Endothelial cell (in vitro differentiated cells): Measurements from ENCODE around the gene OR52E2. TPM values are rescaled to one million over a fixed set of nuclear protein-coding genes. Genes with fewer than 3 reads are reported as not detected.

ENCODE experiments used
- DNase-seq: peaks from one replicate; pipeline ENCODE4 v3.0.0; 2021; ENCODE audit warnings: low spot score
- H3K27ac Mint-ChIP-seq: one replicate; pipeline ENCODE4 v1.8.0; 2021; ENCODE audit warnings: mixed read lengths, inconsistent platforms; ENCODE audit not compliant: unreplicated experiment
- H3K27me3 Mint-ChIP-seq: one replicate; pipeline ENCODE4 v1.8.0; 2021; ENCODE audit warnings: mild to moderate bottlenecking, moderate library complexity, mixed read lengths, inconsistent platforms; ENCODE audit not compliant: unreplicated experiment
- H3K36me3 Mint-ChIP-seq: one replicate; pipeline ENCODE4 v1.8.0; 2021; ENCODE audit warnings: mild to moderate bottlenecking, low read depth, mixed read lengths, inconsistent platforms; ENCODE audit not compliant: unreplicated experiment
- H3K4me1 Mint-ChIP-seq: one replicate; pipeline ENCODE4 v1.8.0; 2021; ENCODE audit warnings: mild to moderate bottlenecking, mixed read lengths, inconsistent platforms; ENCODE audit not compliant: unreplicated experiment
- H3K4me3 Mint-ChIP-seq: one replicate; pipeline ENCODE4 v1.8.0; 2021; ENCODE audit warnings: mild to moderate bottlenecking, mixed read lengths, inconsistent platforms; ENCODE audit not compliant: unreplicated experiment
- H3K9me3 Mint-ChIP-seq: one replicate; pipeline ENCODE4 v1.8.0; 2021; ENCODE audit warnings: mixed read lengths, inconsistent platforms; ENCODE audit not compliant: unreplicated experiment
- total RNA-seq: library from RNA; stranded (reverse); fragmentation: NEBNext Ultra II Directional; extraction: Animal tissue kit (Norgen Biotek cat#: 25700); gene quantifications from one replicate; pipeline ENCODE4 v1.2.1, GENCODE V29; 2021; ENCODE audit not compliant: unreplicated experiment
- TF ChIP-seq, protein P1 (sequence below): fragments of 200-600 bp; sonication (generic); IDR thresholded peaks from one replicate; pipeline ENCODE4 v1.5.0; 2021; ENCODE audit warnings: antibody characterized with exemption; ENCODE audit not compliant: unreplicated experiment

OR52E2 gene
- total RNA-seq, 1 donor from 2014 or later, result not detected

DNA sequence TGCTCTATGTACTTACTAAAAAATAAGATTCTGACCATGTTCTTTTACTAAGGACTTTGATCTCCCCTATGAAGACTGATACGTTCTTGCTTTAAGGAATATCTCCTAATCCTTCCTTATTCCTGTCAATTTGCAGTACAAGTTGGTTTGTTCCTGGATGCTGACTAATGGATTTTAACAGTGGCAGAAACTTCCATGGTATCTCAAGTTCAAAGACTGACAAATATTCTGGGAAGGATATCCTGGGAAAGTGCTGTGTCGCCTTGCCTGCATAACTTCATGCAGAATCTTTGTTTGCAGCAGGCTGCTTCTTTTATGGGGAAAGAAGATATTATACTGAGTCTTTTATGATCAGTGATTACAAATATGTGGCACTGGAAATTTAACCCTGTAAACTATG lies 21.5 kb downstream of the OR52E2 start:
- Mint-ChIP-seq H3K27ac (no peak overlapping the region), H3K9me3 (no peaks in the 10 kb centered on the region), H3K36me3 (no peaks in the 10 kb centered on the region), H3K4me1 (peaks cover 4% of the 10 kb centered on the region), H3K4me3 (no peak overlapping the region), H3K27me3 (no peaks in the 10 kb centered on the region)
- DNase-seq, result no peak
- TF ChIP-seq, protein P1, sequence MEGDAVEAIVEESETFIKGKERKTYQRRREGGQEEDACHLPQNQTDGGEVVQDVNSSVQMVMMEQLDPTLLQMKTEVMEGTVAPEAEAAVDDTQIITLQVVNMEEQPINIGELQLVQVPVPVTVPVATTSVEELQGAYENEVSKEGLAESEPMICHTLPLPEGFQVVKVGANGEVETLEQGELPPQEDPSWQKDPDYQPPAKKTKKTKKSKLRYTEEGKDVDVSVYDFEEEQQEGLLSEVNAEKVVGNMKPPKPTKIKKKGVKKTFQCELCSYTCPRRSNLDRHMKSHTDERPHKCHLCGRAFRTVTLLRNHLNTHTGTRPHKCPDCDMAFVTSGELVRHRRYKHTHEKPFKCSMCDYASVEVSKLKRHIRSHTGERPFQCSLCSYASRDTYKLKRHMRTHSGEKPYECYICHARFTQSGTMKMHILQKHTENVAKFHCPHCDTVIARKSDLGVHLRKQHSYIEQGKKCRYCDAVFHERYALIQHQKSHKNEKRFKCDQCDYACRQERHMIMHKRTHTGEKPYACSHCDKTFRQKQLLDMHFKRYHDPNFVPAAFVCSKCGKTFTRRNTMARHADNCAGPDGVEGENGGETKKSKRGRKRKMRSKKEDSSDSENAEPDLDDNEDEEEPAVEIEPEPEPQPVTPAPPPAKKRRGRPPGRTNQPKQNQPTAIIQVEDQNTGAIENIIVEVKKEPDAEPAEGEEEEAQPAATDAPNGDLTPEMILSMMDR, result no peak

DNA sequence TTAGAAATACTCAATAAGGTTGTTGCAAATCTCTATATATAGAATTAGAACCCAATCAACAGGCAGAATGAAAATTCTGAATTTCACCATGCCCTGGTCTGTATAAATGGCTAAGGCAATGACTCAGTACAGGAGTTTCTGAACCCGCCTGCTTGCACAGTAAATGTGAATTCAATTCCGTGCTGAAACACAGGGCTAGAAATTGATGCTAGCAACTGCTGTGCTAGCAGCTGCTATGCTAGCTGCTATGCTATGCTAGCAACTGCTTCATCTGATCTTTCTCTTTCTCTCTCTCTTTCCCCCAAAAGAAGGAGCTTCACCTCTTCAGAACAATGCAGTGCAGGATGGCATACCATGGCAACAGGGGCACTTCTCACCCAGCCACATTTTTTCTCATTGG lies 22.8 kb downstream of the OR52E2 start:
- TF ChIP-seq, protein P1, result no peak
- no peak overlapping the region for H3K4me3 Mint-ChIP-seq
- peaks cover 4% of the 10 kb centered on the region for H3K4me1 Mint-ChIP-seq

DNA sequence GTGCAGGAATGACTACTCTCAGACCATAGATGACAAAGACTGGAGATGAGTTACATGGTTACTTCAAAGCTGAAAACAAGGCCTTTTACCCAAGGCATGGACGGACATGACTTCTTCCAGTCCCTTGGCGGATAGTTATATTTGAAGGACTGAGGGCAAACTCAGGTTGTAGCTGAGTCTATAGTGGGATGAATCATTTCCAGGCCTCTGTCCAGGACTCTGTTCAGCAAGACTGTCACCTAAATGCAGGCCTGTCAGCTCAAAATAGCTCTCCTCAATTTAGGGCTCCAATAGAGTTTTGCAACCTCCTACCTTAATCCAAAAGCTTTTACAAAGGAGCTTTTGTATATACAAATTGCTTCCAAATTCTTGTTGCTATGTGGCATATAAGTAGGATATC lies 37.4 kb downstream of the OR52E2 start:
- Mint-ChIP-seq H3K4me1 (no peaks in the 10 kb centered on the region), H3K27me3 (no peaks in the 10 kb centered on the region), H3K9me3 (no peaks in the 10 kb centered on the region), H3K27ac (no peak overlapping the region), H3K36me3 (no peaks in the 10 kb centered on the region), H3K4me3 (no peak overlapping the region)
- TF ChIP-seq, protein P1, result no peak
- DNase-seq, result no peak

More for the DNA sequence above, 22.8 kb downstream of the OR52E2 start:
- Mint-ChIP-seq H3K36me3 (no peaks in the 10 kb centered on the region), H3K27me3 (no peaks in the 10 kb centered on the region), H3K9me3 (no peaks in the 10 kb centered on the region), H3K27ac (no peak overlapping the region)
- no peak for DNase-seq

DNA sequence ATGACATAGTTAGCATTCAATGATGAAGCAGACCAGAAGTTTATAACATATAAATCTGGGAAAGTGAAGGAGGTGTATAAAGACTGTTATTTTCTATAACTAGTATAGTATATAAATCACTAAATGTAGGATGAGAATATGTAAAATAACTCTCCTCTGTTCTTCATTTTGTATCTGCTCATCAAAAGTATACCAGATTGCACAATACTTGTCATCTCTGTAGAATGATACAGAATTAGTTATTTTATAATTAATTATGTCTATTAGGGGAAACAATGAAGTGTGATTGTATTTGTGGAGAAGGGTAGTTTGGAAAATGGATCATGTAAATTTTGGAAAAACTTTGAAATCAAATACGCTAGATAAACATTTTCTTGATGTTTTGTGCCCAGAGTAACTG lies 46.4 kb downstream of the OR52E2 start:
- Mint-ChIP-seq H3K36me3 (no peaks in the 10 kb centered on the region), H3K4me1 (no peaks in the 10 kb centered on the region), H3K27me3 (no peaks in the 10 kb centered on the region), H3K4me3 (no peak overlapping the region), H3K27ac (no peak overlapping the region), H3K9me3 (no peaks in the 10 kb centered on the region)
- TF ChIP-seq, protein P1, result no peak
- DNase-seq, result no peak

DNA sequence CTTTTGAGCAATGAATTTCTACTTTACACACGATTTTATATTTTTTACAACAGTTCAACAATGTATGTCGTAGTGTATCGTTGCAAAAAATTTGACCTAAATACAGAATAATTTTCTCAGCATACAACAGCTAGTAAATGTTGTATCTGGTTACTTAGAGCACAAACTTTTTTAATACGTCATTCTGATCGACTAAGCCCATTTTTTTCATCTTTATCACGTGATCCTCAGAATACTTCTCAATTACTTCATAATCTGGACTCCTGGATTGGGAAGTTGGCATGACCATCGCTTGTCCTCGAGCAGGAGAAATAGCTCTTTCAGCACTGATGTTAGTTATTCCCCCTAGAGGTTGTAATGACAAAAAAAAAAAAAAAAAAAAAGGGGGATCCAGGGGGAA lies 48.2 kb downstream of the OR52E2 start:
- Mint-ChIP-seq H3K27me3 (no peaks in the 10 kb centered on the region), H3K4me3 (no peak overlapping the region), H3K9me3 (no peaks in the 10 kb centered on the region), H3K27ac (no peak overlapping the region), H3K36me3 (no peaks in the 10 kb centered on the region), H3K4me1 (no peaks in the 10 kb centered on the region)
- no peak for DNase-seq
- TF ChIP-seq, protein P1, result no peak

Other genes starting within 250 kb of the OR52E2 start
- gene OR51F2, start 238.3 kb downstream of the OR52E2 start, total RNA-seq, result not detected
- gene OR51S1, start 210.4 kb downstream of the OR52E2 start, total RNA-seq, result not detected
- not detected for gene OR51T1, start 177.7 kb downstream of the OR52E2 start, total RNA-seq
- not detected for gene OR51A7, start 155.8 kb downstream of the OR52E2 start, total RNA-seq
- gene OR51G2, start 140.3 kb downstream of the OR52E2 start, total RNA-seq, result not detected
- not detected for gene OR51G1, start 135.3 kb downstream of the OR52E2 start, total RNA-seq
- not detected for gene OR51A4, start 112.0 kb downstream of the OR52E2 start, total RNA-seq
- not detected for gene OR51A2, start 103.9 kb downstream of the OR52E2 start, total RNA-seq
- gene OR51L1, start 64.8 kb downstream of the OR52E2 start, total RNA-seq, result not detected
- not detected for gene OR52J3, start 13.1 kb downstream of the OR52E2 start, total RNA-seq
- gene OR52E1, start 9.9 kb upstream of the OR52E2 start, total RNA-seq, result not detected
- not detected for gene OR52A5, start 78.7 kb upstream of the OR52E2 start, total RNA-seq
- gene OR52A1, start 95.1 kb upstream of the OR52E2 start, total RNA-seq, result 0.03 TPM
- gene OR51V1, start 141.1 kb upstream of the OR52E2 start, total RNA-seq, result not detected
- gene HBB, start 167.4 kb upstream of the OR52E2 start, total RNA-seq, result not detected
- not detected for gene HBD, start 174.9 kb upstream of the OR52E2 start, total RNA-seq
- gene HBG1, start 190.2 kb upstream of the OR52E2 start, total RNA-seq, result not detected
- 0.82 TPM for gene HBG2, start 195.2 kb upstream of the OR52E2 start, total RNA-seq
- not detected for gene HBE1, start 210.3 kb upstream of the OR52E2 start, total RNA-seq
- gene OR51B4, start 242.3 kb upstream of the OR52E2 start, total RNA-seq, result 0.49 TPM